ENCODE results near the gene SPDYA.
A peak's percentile ranks its signal among the peaks of the same experiment; 100 is the strongest.

The SPDYA gene

DNA sequence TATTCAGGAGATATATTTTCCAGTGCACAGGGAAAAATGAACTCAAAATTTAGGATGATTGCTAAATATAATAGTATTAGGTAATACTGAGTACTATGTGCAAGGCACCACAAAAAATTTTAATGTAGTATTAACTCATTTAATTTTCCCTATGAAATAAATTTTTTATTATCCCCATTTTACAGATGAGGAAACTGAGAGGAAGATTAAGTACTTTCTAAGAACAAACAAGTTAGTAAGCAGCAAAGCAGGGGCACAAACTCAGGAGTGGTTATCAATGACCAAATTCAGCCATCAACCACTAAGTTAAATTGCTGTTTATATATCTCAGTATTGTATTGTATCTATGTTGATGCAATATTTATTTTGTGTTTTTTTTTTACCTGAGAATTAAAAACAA, 14.2 kb downstream of the SPDYA start:
- DNase-seq (ENCODE audit: low read depth in 2 of 2): no peak

GRCh38 chr2:28828382-28828781, 17.7 kb downstream of the SPDYA start:
- DNase-seq (ENCODE audit: low read depth in 2 of 2): no peak

DNA sequence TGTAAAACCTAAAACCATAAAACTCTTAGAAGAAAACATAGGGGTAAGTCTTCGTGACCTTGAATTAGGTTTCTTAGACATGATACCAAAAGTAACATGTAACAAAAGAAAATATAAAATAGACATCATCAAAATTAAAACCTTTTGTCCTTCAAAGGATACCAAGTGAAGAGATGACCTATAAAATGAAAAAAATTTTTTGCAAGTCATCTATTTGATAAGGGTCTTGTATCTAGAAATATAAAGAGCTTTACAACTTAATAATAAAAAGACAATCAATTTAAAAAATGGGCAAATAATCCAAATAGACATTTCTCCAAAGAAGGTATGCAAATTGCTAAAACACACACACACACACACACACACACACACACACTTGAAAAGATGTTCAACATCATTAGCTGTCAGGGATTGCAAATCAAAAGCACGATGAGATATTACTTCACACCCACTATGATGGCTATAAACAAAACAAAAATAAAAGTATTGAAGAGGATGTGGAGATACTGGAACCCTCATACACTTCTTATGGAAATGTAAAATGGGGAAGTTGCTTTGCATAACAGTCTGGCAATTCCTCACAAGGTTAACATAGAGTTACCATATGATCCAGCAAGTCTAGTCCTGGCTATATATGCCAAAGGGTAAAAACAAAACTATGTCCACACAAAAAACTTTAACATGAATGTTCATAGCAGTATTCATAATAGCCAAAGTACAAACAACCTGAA, 23.3 kb downstream of the SPDYA start:
- DNase-seq (ENCODE audit: low read depth in 2 of 2): no peak

DNA sequence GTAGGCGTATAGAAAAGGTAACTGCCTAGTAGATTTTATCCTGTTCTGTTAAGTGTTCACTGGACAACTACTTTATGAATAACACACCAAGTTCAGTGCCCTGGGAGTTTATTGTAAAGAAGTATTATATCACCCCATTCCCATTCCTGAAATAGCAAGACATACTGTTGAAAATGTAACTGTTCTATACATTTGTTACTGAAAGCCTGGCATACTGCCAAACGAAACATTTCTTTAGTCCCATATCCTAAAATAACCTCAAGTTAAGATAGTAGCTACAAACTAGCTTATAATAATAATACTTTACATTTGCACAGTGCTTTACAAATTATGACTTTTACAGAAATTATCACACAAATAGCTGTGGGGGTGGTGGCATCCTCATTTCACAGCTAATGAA, 25.1 kb downstream of the SPDYA start:
- no peak for DNase-seq (ENCODE audit: low read depth in 2 of 2)

DNA sequence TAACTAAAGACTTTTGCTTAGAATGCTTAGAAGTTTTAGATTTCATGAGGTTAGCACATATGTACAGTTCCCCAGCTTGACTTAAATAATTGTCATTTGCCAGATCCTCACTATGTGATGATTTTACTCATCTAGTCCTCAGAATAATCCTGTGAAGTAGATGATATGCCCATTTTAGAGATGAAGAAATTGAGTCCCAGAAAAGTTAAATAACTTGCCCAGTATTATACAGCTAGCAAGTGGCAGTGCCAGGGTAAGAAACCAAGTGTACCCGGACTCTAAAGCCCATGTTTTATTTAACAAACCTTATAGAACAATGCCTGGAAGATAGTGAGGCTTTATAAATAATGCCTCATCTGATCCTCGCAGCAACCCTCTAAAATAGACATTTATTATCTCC, 28.3 kb downstream of the SPDYA start:
- DNase-seq (ENCODE audit: low read depth in 2 of 2): no peak

DNA sequence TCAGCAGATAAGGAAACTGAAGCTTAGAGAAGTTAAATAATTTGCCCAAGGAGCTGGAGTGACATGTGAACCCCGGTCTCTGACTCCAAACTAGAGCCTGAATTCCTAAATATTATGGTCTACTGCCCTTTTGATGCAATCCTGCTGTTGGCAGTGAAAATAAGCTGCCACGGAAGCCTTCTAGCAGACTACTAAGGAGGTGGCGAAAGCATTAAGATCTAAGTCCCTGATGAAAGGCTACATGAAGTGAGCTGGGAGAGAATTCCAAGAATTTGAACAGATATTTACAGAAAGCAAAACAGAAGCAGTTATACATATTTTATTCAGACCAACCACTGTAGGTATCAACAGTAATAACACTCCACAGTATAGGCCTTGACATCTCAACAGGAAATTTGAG, 31.4 kb downstream of the SPDYA start:
- no peak for DNase-seq (ENCODE audit: low read depth in 2 of 2)

GRCh38 chr2:28855193-28855592, 44.6 kb downstream of the SPDYA start:
- DNase-seq (ENCODE audit: low read depth in 2 of 2): no peak

- no peak for DNase-seq (ENCODE audit: low read depth in 2 of 2)
Observed at GRCh38 chr2:28855977-28856376, 45.3 kb downstream of the SPDYA start.

DNA sequence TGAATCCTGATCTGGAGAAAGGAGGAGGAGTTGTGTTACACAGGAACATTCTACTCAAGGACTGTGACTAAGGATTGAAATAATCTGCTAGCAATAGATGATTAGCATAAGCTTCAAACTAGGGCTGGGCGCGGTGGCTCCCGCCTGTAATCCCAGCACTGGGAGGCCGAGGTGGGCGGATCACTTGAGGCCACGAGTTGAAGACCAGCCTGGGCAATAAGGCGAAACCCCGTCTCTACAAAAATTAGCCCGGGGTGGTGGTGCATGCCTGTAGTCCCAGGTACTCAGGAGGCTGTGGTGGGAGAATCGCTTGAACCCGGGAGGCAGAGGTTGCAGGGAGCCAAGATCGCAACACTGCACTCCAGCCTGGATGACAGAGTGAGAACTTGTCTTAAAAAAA, 58.0 kb downstream of the SPDYA start:
- DNase-seq (ENCODE audit: low read depth in 2 of 2): no peak

- peak in 1 of 2 donors; percentile 8 for DNase-seq (ENCODE audit: low read depth in 2 of 2)
Observed at GRCh38 chr2:28869494-28870145, 59.0 kb downstream of the SPDYA start.

GRCh38 chr2:28870146-28870891, 59.7 kb downstream of the SPDYA start, which contains the start of gene TRMT61B:
Gene TRMT61B (minus strand): TSS chr2:28870309. CDS start chr2:28870277, 32 bp downstream.
- peak; percentile 96 to 97 for DNase-seq (ENCODE audit: low read depth in 2 of 2)

DNA sequence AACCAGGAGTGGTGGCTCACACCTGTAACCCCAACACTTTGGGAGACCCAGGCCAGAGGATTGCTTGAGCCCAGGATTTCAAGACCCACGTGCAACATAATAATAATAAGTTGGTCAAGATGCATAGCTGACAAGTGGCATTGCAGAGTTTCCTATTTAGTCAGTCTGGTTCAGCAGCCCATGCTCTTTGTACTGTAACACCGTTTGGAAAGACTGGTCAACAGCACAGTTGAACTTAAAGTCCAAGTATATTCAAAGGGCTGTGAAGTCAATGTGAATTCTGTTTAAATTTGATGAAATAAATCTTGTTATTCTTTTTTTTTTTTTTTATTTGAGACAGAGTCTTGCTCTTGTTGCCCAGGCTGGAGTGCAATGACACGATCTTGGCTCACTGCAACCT, 61.0 kb downstream of the SPDYA start:
- no peak for DNase-seq (ENCODE audit: low read depth in 2 of 2)

- DNase-seq (ENCODE audit: low read depth in 2 of 2): no peak
Observed at GRCh38 chr2:28880193-28880592, 69.6 kb downstream of the SPDYA start.

- no peak for DNase-seq (ENCODE audit: low read depth in 2 of 2)
Observed at GRCh38 chr2:28893488-28893887, 82.9 kb downstream of the SPDYA start.

GRCh38 chr2:28894470-28895188, 84.0 kb downstream of the SPDYA start, which contains the start of gene WDR43:
Gene WDR43 (plus strand): TSS chr2:28894667. CDS start chr2:28894699, 32 bp downstream.
- peak; percentile 95 to 97 for DNase-seq (ENCODE audit: low read depth in 2 of 2)

DNA sequence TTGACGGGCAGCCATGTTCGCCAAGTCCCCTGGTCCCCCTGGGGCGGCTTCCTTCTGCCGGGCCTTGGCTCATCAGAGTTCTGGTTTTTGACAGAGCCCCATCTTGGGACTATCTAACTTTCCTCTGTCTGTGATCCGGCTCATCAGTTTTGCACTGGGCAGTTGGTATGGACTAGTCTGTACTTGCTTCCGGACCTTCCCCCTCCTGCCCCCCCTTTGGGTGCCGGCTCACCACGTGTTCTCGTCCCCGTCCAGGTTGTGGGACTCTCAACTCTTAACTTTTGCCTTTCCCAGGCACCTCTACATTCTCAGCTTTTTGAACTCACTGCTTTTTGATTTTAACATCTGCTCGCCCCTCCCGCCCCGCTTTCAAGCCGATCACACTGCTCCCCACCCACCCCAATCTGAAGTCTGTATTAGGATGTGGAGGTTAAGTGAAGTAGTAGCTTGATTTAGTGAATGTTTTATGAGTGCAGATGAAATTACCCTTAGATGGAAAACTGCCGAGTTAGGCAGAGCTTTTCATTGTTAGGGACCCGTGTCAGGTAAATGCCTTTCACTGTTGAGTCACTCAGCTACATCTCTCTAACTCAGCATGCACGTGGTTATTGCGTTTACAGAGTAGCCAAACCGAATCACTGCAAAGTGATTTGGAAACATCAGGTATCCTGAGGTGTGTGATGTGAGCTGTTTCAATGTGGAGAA, 84.7 kb downstream of the SPDYA start:
- peak; percentile 23 to 42 for DNase-seq (ENCODE audit: low read depth in 2 of 2)

- no peak for DNase-seq (ENCODE audit: low read depth in 2 of 2)
Observed at GRCh38 chr2:28896906-28897305, 86.3 kb downstream of the SPDYA start.

DNA sequence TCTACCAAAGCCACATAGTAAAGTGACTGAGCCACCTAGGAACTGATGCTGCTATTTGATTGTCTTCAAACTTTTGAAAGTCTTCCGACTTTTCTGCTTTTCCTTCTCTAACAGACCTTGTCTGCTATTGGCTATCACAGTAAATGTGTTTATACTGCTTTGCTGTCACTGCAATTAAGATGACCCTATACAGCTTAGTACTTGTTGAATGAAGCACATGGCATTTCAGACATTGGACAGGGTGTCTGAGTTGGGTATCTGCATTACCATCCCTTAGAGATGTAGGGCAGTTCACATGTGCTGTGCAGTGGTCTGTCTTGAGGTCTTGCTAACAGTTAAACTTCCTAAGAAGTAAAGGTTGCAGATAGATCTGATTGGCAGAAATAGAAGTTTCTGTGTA, 87.4 kb downstream of the SPDYA start:
- no peak for DNase-seq (ENCODE audit: low read depth in 2 of 2)

Measured in stimulated activated CD4-positive, alpha-beta T cell treated with anti-CD3 and anti-CD28 coated beads, Interleukin-4, amount 100 ng/mL, for 48 hours (primary cell).